HG03039 (cell line): ENCODE results near the gene TMEM184A.
"Not testable (repeated sequence)": the region's sequence is repeated elsewhere in the genome, so short reads cannot be mapped to it uniquely, and the experiment has no call there.

ENCODE experiments used
- ATAC-seq: cut with Tn5 transposase; IDR thresholded peaks from one replicate; pipeline ENCODE4 v1.9.1; 2021; ENCODE audit warnings: mild to moderate bottlenecking, moderate library complexity; ENCODE audit not compliant: unreplicated experiment

TMEM184A gene

DNA sequence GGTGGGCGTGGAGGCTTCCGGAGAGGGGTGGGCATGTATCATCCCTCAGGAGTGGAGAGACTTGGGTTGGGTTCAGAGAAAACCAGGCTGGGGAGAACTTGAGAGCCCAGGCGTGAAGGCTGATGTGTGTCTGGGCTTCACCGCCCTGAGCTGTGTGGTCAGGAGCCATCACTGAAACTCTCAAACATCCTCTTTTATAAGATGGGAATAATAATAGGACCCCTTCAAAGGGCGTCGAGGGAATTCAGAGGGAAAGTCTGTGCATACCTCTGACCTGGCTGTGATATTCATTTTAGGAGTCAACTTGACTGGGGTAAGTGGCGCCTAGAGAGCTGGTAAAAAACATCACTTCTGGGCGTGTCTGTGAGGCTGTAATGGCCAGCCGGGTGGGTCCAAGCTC, 34.9 kb upstream of the TMEM184A start:
- no peak for ATAC-seq

DNA sequence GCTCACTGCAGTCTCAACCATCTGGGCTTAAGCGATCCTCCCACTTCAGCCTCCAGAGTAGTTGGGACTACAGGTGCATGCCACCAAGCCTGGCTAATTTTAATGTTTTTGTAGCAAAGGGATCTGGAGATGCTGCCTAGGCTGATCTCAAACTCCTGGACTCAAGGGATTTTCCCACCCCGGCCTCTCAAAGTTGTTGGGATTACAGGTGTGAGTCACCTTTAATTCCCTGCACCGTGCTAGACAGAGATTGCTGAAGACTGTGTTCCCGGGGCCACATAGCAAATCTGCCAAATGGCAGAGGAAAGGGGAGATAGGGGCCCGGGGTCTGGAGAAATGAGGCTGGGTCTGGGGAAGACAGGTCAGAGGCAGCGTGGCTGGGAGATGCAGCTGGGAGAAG, 34.5 kb upstream of the TMEM184A start:
- no peak for ATAC-seq

DNA sequence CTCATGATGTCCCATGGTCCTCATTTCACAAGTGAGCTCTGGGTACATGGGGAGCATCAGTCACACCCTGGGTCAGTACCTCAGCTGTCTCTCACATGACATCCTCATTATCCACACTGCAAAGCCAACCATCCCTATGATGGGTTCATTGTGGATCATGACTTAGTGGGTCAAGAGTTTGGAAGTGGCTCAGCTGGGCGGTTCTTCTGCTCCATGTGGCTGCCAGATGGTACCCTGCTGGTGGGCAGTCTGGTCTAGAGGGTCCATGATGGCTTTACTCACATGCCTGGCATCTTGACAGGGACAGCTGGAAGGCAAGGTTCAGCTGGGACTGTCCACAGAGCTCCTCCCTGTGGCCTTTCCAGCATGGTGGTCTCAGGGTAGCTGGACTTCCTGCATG, 33.0 kb upstream of the TMEM184A start:
- ATAC-seq, result no peak

DNA sequence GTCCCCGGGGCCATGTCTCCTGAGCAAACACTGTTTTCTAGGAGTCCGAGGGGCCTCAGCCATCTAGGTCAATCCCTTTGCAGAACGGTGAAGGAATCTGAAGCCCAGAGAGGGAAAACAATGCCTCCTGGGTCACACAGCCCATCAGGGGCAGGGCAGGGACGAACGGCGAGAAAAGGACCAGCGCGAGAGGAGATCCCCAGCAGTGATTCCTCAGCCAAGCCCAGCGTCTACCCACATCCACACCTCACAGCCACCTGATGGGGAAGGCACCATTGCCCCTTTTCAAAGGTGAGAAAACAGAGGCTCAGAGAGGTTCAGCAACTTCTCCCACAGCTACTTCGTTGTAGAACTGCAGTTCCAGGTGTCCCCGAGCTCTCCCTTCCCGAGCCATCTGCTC, 31.7 kb upstream of the TMEM184A start:
- no peak for ATAC-seq

DNA sequence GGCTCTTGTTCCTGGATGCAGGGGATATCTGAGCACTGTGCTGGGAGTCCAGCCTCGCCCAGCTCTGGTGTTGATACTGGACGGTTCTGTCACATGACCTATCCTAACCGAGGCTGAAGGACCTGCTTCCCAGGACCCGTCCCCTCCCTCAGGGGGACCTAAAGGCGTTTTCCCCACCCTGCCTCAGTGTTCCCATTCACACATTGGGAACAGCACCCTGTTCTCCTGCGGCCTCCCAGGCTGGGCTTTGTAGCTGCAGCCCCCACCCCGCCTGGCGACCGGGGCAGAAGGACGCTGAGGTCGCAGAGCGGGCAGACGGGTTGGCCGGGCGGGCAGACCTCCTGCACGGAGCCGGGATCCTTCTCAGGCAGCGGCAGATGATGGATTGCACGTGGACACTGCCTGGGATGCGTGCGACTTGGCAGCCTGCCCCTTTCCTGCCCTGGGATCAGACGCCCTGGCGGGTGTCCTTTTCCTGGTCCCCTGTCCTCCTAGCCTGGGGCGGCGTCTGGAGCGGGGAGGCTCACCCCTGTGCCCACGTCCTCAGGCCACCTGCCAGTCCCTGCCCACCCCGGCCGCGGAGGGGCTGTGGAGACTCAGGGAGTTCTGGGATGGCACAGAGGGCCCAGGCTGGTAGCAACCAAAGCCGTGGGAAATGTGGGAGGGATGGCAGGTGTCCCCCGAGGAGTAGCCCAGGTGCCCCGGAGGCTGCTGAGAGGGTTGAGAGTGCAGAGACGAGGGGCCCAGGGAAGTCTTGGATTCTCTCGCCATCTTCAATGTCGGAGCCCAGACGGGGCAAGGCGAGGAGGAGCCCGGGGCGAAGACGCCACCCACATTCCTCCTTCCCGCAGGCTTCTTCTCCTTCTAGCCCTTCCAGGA, 31.1 kb upstream of the TMEM184A start:
- ATAC-seq, result no peak

DNA sequence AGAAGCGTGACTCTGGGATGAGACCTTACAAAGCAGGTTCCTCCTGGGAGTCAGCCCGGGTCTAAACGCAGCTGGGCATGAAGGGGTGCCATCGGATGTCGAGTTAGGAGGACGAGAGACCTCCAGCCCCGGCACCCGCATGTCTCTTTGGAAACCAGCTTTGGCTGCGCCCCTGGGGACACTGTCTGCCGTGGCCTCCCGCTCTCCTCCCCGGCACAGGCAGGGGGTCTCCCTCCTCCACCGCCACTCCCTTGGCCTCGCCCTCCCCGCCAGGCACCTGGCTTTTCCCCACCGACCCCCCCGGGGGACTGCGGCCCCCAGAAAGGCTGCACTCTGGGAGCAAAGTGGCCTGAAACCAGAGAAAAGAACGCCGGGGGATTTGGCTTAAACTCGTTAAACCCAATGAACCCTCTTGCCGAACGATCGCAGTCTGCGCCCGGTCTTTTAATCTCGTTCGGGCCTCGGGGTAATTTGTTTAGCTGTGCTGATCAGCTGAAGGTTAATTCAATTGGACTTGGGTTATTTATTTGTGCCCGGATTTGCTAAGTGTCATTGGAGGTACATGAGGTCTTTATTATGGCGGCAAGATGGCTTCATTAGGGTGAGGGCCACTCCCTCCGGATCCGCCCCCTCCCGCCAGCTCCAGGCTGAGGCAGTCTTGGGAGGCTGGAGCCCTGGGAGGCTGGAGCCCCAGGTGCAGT, 30.3 kb upstream of the TMEM184A start:
- ATAC-seq, result no peak

DNA sequence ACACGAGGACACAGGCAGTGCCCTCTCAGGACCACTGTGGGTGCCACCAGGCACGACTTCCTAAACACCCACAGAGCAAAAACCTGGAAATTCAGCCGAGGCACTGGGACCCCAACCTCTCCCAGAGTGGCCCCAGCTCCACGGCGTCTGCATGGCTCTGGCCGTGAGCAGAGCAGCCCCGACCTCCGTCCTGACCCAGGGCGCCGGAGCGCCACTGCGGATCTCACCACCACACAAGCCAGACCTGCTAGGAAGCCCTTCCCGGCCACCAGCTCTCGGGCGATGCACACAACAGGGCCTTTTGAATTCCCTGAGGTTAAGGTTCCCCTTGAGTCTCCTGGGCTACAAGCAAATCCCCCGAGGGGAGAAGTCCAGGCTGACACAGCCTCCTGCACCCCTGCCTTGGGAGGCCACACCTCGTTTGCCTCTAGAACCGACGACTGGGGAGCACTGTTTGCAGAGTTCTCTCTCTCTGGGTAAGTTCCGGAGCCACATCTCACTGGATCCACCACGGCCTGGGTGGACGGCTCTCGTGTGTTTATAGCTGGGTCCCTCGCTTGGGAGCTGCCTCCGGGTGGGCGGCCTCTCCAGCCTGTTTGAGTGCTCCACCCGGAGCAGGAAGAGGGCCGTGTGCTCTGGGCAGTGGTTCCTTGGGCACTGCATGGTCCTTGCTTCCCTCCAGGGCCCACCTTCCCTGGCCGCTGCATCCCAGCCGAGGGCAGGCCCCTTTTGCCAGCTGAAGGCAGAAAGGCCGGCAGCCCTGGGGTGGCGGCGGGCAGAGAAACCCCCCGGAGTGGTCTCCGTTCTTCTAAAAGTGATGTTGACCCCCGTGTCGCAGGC, 29.4 kb upstream of the TMEM184A start:
- no peak for ATAC-seq

DNA sequence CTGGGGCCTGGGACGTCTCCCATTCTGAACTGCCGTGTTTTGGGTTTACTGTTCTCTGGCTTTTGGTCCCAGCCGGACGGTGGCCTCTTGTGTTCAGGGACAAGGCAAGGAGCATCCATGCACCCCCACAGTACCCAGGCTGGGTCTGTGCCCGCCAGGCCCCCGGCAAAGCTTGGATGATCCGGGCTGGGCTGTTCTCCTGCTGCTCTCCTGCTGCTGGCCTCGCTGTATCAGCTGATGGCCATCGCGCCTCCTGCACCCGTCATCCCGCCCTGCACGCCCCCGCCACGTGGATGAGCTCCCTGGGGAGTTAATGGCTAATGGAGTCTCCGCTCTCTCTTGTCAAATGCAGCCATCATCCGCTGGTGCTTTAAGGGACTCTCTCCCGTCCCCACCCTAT, 28.7 kb upstream of the TMEM184A start:
- no peak for ATAC-seq

DNA sequence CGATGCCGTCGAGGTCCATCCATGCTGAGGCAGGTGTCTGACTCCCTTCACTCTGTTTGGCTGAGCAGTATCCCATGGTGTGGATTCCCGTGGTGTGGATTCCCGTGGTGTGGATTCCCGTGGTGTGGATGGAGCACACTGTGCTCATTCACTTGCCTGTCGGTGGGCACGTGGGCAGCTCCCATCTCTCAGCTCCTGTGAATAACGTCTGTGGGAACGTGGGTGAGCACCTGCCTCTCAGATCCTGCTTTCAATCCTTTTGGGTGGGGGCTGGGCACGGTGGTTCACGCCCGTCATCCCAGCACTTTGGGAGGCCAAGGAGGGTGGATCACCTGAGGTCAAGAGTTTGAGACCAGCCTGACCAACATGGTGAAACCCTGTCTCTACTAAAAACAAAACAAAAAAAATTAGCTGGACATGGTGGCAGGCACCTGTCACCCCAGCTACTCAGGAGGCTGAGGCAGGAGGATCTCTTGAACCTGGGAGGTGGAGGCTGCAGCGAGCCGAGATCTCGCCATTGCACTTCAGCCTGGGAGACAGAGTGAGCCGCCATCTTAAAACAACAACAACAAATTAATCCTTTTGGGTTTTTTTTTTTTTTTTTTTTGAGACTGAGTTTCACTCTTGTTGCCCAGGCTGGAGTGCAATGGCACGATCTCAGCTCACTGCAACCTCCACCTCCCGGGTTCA, 27.4 kb upstream of the TMEM184A start:
- ATAC-seq, result not testable (repeated sequence)

DNA sequence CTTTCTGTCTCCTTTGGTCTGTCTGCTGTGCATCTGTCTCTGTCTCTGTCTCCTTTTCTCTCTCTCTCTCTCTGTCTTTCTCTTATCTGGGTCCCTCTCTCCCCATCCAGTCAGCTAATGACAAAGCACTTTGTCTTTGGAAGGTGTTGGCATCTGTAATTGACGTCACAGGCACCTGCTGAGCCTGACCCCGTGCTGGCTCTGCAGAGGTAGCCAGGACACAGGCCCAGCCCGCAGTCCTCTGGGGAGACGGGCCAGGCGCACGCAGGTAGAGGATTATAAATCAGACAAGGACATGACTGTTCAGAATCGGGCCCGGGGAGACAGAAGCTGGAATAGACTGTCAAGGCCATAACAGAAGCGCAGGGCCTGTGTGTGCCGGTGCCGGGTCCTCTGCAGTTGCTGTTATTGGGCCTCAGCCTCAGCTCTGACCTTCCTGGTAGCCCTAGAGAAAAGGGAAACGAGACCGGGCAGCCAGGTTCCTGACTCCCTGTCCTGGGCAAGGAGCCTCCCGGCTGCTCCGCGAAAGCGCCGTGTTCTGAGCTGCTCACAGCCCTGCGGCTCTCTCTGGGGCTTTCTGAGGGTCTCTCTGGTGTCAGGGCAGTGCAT, 24.5 kb upstream of the TMEM184A start:
- ATAC-seq, result no peak

DNA sequence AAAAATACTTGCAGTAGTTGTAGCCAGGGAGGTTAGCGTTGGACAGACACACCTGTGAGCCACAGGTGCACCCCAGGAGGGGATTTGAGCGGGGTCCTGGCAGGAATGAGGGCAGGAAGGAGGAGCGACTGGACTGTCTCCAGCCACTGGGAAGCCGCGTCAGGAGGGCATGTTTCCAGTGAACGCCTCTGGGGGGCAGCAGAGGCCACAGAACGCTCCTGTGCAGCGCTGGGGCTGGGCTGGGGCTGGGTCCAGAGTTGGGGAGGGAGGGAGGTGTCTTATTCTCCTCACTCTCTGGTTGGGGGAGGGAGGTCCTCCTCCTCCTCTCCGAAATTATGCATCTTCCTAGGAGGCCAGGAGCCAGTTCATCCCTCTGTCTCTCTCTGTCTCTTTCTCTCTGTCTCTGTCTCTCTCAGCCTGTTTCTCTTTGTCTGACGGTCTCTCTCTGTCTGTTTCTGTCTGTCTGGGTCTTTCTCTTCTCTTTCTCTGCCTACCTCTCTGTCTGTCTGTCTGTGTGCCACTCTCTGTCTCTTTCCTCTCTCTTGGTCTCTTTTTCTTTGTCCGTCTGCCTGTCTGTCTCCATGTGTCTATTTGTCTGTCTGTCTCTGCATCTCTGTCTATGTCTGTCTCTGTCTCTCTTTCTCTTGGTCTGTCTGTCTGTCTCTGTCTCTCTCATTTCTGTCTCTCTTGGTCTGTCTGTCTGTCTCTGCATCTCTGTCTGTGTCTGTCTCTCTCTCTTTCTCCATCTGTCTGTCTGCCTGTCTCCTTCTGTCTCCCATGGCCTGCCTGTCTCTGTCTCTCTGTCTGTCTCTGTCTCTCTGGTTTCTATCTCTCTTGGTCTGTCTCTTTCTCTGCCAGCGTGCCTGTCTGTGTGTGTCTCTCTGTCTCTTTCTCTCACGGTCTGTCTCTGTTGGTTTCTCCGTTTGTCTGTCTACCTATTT, 23.7 kb upstream of the TMEM184A start:
- peak; percentile 49 for ATAC-seq

DNA sequence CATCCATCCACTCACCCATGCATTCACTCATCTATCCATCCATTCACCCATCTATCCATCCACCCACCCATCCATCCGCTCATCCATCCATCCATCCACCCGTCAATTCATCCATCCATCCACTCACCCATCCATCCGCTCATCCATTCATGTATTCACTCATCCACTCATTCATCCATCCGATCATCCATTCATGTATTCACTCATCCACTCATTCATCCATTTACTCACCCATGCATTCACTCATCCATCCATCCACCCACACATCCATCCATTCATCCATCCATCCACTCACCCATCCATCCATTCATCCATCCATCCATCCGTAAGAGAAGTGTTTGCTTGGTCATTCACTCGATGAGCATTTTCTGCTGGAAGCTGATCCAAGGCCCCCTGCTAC, 22.5 kb upstream of the TMEM184A start:
- ATAC-seq, result no peak

DNA sequence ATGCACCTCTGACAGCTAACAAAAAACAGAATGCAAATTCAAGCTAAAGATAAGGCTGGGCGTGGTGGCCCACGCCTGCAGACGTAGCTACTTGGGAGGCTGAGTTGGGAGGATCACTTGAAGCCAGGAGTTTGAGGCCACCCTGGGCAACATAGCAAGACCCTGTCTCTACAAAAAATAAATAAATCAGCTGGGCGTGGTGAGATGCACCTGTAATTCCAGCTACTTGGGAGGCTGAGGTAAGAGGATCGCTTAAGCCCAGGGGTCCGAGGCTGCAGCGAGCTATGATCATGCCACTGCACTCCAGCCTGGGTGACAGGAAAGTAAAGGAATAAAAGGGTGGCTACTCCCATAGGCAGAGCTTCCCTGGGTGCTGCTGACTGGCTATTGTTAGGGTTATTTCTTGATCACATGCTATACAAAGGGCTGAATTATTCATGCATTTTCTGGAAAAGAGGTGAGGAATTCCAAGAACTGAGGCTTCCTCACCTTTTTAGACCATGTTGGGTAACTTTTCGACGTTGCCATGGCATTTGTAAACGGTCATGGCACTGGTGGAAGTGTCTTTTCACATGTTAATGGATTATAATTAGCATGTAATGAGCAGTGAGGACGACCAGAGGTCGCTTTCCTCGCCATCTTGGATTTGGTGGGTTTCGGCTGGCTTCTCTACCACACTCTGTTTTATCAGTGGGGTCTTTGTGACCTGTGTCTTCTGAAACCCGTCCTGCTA, 20.7 kb upstream of the TMEM184A start:
- no peak for ATAC-seq

DNA sequence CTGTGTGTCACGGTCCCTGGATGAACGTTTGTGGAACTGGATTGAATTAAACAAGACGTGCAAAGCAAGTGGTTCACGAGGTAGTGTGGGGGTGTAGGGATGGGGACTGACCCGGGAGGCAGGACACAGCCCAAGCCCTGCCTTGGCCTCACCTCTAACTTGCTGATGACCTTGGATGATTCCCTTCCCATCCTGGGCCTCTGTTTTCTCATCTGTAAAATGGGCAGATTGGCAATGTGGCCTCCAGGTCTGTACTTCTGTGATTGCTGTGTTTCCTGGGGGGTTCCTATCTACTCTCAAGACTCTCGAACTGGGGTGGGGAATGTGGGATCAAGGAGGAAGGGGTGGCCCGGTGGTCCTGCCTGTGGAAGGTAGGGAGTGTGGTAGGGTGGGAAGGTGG, 19.8 kb upstream of the TMEM184A start:
- ATAC-seq, result no peak

DNA sequence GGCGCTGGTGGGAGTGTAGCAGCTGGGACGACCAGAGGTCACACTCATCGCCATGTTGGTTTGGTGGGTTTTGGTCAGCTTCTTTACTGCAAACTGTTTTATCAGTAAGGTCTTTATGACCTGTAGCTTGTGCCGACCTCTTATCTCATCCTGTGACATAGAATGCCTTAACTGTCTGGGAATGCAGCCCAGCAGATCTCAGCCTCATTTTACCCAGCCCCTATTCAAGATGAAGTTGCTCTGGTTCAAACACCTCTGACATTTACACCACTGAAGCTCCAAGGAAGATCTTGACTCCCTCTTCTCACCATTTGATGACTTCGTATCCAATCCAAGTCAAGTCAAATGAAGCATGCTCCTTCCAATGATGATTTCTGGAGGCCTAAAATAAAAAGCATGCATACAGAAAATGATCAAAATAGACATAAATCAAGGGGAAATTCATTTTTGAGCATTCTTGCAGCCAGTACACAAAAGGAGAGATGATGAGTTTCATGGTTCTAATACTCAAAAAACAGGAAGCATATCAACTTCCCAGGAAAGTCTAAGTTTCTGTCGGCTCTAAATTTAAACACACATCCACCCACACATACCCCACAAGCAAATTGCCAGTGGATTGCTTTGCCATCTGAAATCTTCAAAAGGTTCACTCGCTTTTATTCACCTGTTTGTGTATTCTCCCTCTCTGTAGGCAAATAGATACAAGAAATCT, 16.3 kb upstream of the TMEM184A start:
- ATAC-seq, result no peak

DNA sequence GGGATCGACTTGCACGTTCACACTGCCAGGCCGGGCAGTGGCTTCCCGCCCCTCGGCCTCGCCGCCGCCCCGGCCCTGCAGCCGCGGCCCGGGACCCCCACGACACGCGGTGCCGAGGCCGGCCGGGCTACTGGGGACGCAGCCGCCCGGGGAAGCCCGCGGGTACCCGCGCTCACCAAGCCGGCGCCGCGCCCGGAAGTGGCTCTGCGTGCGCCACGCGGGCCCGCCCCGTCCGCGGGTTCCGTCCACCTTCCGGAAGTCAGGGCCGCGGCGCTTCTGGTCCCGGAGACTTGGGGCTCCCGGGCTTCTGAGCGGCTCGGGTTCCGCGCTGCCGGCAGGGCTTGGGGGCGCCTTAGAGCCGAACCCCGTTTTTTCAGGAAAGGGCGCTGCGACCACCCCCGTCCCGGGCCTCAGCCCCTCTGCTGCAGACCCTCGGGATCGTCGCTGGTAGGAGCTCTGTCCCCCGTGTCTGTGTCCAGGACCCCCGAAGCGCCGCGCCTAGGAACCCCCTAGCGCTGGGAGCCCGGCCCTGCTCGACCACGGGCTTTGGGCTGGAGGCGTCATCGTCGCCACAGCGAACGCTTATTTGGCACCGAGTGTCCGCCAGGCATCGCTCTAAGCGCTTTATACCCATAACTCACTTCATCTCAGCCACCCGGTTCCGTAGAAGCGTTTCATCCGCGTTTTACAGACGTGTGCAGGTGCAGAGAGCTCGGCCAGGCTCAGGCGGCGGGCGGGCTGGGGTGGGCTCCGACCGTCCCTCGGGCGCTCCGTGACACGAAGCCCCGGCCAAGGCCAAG, 14.0 kb upstream of the TMEM184A start, which contains the start of gene PSMG3:
Gene PSMG3, minus strand, starts transcription at position 200 of the 800 bp plus-strand sequence. CDS start 693 bp downstream, outside the sequence.
- peak; percentile 85 for ATAC-seq

DNA sequence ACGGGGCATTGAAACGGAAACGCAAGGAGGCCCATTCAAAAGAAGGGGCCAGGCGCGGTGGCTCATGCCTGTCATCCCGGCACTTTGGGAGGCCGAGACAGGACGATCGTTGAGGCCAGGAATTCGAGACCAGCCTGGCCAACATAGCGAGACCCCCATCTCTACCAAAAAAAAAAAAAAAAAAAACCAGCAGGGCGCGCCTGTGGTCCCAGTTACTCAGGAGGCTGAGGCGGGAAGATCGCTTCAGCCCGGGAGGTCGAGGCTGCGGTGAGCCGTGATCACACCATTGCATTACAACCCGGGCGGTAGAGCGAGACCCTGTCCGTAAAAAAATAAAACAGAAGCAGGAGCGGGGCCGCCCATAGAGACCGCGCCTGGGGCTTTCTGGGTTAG, 13.4 kb upstream of the TMEM184A start:
- no peak for ATAC-seq
